Transverse colon (tissue), 3 donors: ENCODE measurements around the gene CLDN6.

Experiments used
- CTCF ChIP-seq, 5 experiments: fragments of 200-600 bp in 3 of 5; fragments of 450-650 bp in 2 of 5; sonication (generic) in 3 of 5; IDR thresholded peaks; 1 replicate in 2 of 5; 2 replicates in 3 of 5; pipeline ENCODE4 v1.5.1; 2016 to 2017; ENCODE audit warnings: antibody characterized with exemption in 5 of 5, inconsistent platforms in 3 of 5, mild to moderate bottlenecking in 2 of 5, moderate library complexity in 1 of 5
- POLR2A ChIP-seq: fragments of 450-650 bp; IDR thresholded peaks from one replicate; pipeline ENCODE4 v1.6.1; 2016; ENCODE audit warnings: antibody characterized with exemption, mild to moderate bottlenecking, moderate library complexity

GRCh38 chr16:3062553-3062952 lies 44.6 kb upstream of the CLDN6 start:
- no peak for TF ChIP-seq POLR2A
- TF ChIP-seq CTCF (IDR thresholded peaks at IDR 0.05): no peak
